IgD-negative memory B cell (primary cell): Measurements from ENCODE around the gene RHBDF2. TPM values are rescaled to one million over a fixed set of nuclear protein-coding genes. Genes with fewer than 3 reads are reported as not detected.

Experiments used
- H3K27ac Mint-ChIP-seq, 3 donors: one replicate each; pipeline ENCODE4 v1.8.0; 2020 to 2022; ENCODE audit warnings: mild to moderate bottlenecking in 3 of 3, mixed read lengths in 3 of 3, moderate library complexity in 1 of 3
- H3K27me3 Mint-ChIP-seq: one replicate; pipeline ENCODE4 v1.8.0; 2021; ENCODE audit warnings: mixed read lengths
- H3K36me3 Mint-ChIP-seq: one replicate; pipeline ENCODE4 v1.8.0; 2020; ENCODE audit warnings: mild to moderate bottlenecking, mixed read lengths
- H3K4me1 Mint-ChIP-seq, 3 donors: one replicate each; pipeline ENCODE4 v1.8.0; 2020 to 2022; ENCODE audit warnings: mixed read lengths in 3 of 3, mild to moderate bottlenecking in 1 of 3
- H3K4me3 Mint-ChIP-seq, 4 donors: one replicate each; pipeline ENCODE4 v1.8.0; 2020 to 2022; ENCODE audit warnings: mild to moderate bottlenecking in 4 of 4, mixed read lengths in 4 of 4, moderate library complexity in 3 of 4
- H3K9me3 Mint-ChIP-seq, 3 donors: one replicate each; pipeline ENCODE4 v1.8.0; 2020 to 2021; ENCODE audit warnings: mixed read lengths in 3 of 3, mild to moderate bottlenecking in 1 of 3
- polyA plus RNA-seq: library from polyadenylated mRNA; unstranded; fragments of 300-500 nt; fragmentation: Illumina TruSeq; gene quantifications from one replicate; pipeline ENCODE4 v1.2.3, GENCODE V29; 2021

Gene RHBDF2
- polyA plus RNA-seq, 1 donor from 2014 or later, result 160 TPM

DNA sequence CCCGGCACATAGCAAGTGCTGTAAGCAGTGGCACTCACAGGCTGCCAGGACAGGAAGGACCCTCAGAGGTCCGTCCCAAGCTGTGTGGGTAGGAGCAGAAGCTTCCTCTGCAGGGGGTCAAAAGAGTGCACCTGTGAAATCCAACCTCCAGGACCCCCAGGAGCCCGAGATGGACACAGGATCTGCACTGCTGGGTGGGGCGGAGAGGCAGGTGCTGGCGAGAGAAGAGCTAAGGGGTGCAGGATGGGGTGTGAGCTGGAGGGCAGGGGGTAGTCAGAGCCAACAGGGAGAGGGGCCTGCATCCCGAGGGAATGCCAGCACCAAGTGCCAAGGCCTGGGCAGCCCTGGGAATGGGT, 34.5 kb downstream of the RHBDF2 start:
- Mint-ChIP-seq H3K4me3 (peak overlapping the region in 2 of 4 donors; percentile 41 to 70), H3K27me3 (no peaks in the 10 kb centered on the region), H3K36me3 (no peaks in the 10 kb centered on the region), H3K27ac (peak overlapping the region; percentile 46 to 96 (median 64)), H3K4me1 (peaks cover 10 to 21% (median 15%) of the 10 kb centered on the region in 3 donors), H3K9me3 (no peaks in the 10 kb centered on the region)

DNA sequence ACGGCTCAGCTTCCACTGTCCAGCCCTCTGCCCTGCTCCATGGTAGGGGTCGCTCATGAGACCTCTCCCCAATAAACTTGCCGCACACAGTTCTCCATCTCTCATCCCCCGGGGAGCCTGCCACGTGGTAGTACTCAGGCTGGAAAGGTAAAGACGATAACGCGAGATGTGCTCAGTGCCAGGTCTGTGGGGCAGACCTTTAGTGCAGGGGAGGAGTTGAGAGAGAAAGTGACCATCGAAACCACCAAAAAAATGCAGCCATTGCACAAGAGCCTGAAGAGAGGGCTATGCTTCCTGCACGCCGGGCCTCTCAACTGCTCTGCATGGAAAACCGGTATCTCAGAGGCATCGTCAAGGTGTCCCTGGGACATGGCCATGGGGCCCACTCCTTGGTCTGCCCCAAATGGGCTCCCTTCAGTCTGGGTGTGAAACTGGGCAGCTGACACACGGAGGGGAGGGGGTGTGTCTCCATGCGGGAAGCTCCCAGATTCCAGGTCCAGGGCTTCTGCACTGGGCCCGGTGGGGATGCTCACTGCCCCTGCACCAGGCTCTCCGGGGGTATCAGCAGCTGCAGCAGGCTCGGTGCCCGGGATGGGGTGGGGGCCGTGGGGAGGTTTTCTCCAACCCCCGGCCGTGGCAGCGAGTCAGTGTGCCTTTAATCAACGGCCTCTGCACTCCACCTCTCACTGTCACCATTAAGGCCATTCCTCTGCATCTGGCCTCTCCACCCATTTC, 38.5 kb downstream of the RHBDF2 start:
- Mint-ChIP-seq H3K9me3 (no peaks in the 10 kb centered on the region), H3K4me3 (no peak overlapping the region), H3K36me3 (no peaks in the 10 kb centered on the region), H3K27me3 (no peaks in the 10 kb centered on the region), H3K27ac (no peak overlapping the region), H3K4me1 (peaks cover 7 to 16% (median 13%) of the 10 kb centered on the region in 3 donors)

DNA sequence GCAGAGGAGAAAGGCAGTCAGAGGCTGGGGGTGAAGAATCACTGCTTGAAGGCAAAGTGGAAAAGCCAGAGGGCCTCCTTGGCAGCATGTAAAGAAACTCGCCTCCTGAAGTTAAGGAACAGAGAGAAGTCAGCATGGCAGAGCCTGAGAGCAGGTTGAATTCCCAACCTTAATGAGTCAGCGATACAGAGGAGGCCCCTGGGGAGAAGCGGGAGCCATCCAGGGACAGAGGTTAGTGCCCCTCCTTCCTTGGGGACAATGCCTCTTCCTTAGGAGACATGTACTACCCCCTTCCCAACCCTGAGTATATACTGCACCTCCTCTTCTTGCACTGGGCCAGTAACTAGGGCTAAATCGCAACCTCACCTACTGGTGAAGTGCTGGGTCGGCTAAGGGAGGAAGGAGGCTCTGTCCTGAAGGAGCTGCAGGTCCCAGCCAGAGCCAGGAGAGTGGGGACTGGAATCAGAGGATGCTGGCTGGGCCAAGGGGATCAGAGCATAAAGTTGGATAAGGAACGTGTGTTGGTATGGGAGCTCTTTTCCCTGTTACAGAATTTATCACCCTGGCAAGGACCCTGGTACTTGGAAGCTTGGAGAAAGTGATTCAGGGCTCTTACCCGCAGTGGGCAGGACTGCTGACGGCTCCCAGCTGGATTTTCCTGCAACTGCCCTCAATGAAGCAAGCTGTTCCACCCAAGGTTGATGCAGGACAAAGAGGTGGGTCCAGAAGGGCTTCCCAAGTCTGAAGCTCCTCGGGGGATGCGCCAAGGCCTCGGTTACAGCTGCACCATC, 39.3 kb downstream of the RHBDF2 start:
- Mint-ChIP-seq H3K4me3 (no peak overlapping the region), H3K27ac (peak overlapping the region in 2 of 3 donors; percentile 51 to 86), H3K36me3 (no peaks in the 10 kb centered on the region)

DNA sequence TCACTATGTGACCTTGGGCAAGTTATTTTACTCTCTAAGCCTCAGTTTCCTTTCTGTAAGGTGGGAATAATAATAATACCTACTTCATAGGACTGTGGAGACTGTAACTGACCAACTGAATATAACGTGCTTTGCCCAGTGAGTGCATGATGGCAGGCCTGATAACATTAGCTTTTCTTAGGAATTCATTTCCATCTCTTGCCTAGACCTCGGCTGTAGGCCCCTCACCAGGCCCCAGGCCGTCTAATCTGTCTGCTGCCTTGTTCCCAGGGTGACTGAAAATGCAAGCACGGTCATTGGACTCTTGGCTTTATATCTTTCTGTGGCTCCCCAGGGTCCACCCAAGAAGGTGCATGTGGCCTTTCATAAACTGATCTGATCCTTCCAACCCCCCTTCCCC, 41.5 kb downstream of the RHBDF2 start:
- H3K27ac Mint-ChIP-seq, result no peak overlapping the region
- no peaks in the 10 kb centered on the region for H3K27me3 Mint-ChIP-seq
- H3K9me3 Mint-ChIP-seq, result no peaks in the 10 kb centered on the region
- peaks cover 2 to 3% (median 2%) of the 10 kb centered on the region in 3 donors for H3K4me1 Mint-ChIP-seq
- H3K36me3 Mint-ChIP-seq, result no peaks in the 10 kb centered on the region
- H3K4me3 Mint-ChIP-seq, result no peak overlapping the region

More for the DNA sequence above, 39.3 kb downstream of the RHBDF2 start:
- peaks cover 7 to 16% (median 13%) of the 10 kb centered on the region in 3 donors for H3K4me1 Mint-ChIP-seq
- no peaks in the 10 kb centered on the region for H3K27me3 Mint-ChIP-seq
- no peaks in the 10 kb centered on the region for H3K9me3 Mint-ChIP-seq

- H3K27ac Mint-ChIP-seq, result no peak overlapping the region
- H3K4me1 Mint-ChIP-seq, result peaks cover 2 to 3% (median 2%) of the 10 kb centered on the region in 3 donors
- H3K4me3 Mint-ChIP-seq, result peak overlapping the region in 1 of 4 donors; percentile 23
- no peaks in the 10 kb centered on the region for H3K27me3 Mint-ChIP-seq
- no peaks in the 10 kb centered on the region for H3K36me3 Mint-ChIP-seq
- no peaks in the 10 kb centered on the region for H3K9me3 Mint-ChIP-seq
Measured at GRCh38 chr17:76458580-76459490, 42.4 kb downstream of the RHBDF2 start.

DNA sequence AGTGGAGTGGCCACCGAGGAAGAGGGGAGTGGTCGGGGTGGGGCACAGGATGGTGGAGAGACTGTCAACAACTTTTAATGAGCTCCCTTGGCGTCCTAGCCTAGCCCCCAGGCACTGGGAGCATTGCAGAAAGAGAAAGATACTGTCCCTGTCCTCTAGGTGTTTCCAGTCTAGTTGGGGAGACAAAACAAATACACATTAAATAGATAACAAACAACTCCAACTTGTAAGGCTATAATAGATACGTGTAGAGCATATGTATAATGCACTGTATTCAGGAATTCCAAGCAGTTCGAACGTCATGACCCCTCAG, 47.8 kb downstream of the RHBDF2 start:
- no peaks in the 10 kb centered on the region for H3K9me3 Mint-ChIP-seq
- H3K27me3 Mint-ChIP-seq, result no peaks in the 10 kb centered on the region
- H3K27ac Mint-ChIP-seq, result peak overlapping the region; percentile 16 to 95 (median 90)
- peak overlapping the region; percentile 75 to 89 (median 81) for H3K4me3 Mint-ChIP-seq
- H3K4me1 Mint-ChIP-seq, result peaks cover 9 to 26% (median 25%) of the 10 kb centered on the region in 3 donors
- no peaks in the 10 kb centered on the region for H3K36me3 Mint-ChIP-seq

- H3K27me3 Mint-ChIP-seq, result no peaks in the 10 kb centered on the region
- H3K4me3 Mint-ChIP-seq, result peak within 1 kb of the TSS; percentile 80 to 94 (median 88)
- H3K9me3 Mint-ChIP-seq, result no peaks in the 10 kb centered on the region
- peak within 1 kb of the TSS; percentile 80 to 95 (median 90) for H3K27ac Mint-ChIP-seq
- H3K4me1 Mint-ChIP-seq, result peaks cover 14 to 28% (median 27%) of the 10 kb centered on the region in 3 donors
- H3K36me3 Mint-ChIP-seq, result no peaks in the 10 kb centered on the region
Measured at GRCh38 chr17:76452660-76453430, 48.4 kb downstream of the RHBDF2 start, which contains the start of gene UBE2O. TSS of gene UBE2O (minus strand) at chr17:76453152. CDS start at chr17:76453141, 11 bp downstream.

DNA sequence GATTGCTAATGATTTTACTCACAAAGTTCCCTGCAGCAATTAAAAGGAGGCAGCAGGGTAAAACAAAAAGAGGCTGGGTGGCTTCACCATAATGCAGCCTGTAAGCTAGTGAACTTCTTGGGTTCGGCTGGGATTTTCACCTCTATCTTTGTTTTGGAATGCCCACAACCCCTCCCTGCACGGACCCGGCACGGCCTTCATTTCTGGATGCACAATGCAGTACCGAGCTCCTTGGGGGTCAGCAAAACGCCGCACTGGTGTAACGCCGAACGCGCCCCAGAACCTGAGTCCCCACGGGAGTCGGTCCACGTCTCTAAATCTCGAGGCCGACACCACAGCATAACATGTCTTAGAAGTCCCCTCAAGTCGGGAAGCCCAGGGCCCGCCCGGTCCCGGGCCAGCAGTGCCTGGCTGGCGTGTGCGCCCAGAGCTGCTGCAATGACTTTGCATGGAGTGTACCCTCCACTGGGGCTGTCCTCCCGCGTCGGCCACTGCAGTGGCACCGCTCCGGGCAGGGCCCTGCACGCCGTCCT, 49.0 kb downstream of the RHBDF2 start:
- no peaks in the 10 kb centered on the region for H3K36me3 Mint-ChIP-seq
- H3K27me3 Mint-ChIP-seq, result no peaks in the 10 kb centered on the region
- H3K4me1 Mint-ChIP-seq, result peaks cover 16 to 33% (median 33%) of the 10 kb centered on the region in 3 donors
- peak overlapping the region; percentile 59 to 89 (median 80) for H3K27ac Mint-ChIP-seq
- H3K9me3 Mint-ChIP-seq, result no peaks in the 10 kb centered on the region
- H3K4me3 Mint-ChIP-seq, result peak overlapping the region; percentile 80 to 94 (median 88)

DNA sequence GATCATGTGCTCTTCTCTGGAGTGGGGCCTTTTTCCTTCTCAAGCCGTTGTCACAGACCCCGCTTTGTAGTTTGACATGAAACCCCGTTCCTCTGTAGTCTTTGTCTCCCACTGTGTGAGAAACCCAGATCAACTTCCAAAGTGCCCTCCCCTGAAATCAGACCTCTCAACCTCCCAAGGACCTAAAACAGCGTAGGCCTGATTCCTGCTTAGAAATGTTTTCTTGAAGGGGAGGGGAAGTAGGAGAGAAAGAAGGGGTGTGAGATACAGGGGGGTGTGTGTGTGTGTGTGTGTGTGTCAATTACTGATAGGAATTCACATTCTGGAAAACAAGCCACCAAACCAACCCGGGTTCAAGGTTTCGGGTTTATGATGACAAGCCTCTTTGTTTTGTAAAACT, 49.7 kb downstream of the RHBDF2 start:
- Mint-ChIP-seq H3K27ac (peak overlapping the region in 1 of 3 donors; percentile 74), H3K36me3 (no peaks in the 10 kb centered on the region), H3K27me3 (no peaks in the 10 kb centered on the region), H3K4me1 (peaks cover 19 to 39% (median 37%) of the 10 kb centered on the region in 3 donors), H3K4me3 (peak overlapping the region; percentile 80 to 94 (median 88)), H3K9me3 (no peaks in the 10 kb centered on the region)

DNA sequence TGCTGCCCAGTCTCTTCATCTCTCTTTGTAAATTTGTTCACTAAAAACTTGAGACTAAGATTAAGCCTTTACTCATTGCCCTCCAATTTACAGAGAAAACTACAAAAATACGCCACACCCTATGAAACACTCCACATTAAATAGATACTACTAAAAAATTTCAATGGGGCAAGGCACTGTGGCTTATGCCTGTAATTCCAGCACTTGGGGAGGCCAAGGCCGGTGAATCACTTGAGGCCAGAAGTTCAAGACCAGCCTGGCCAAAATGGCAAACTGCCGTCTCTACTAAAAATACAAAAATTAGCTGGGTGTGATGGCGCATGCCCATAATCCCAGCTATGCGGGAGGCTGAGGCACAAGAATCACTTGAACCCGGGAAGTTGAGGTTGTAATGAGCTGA, 52.1 kb downstream of the RHBDF2 start:
- no peaks in the 10 kb centered on the region for H3K36me3 Mint-ChIP-seq
- H3K4me1 Mint-ChIP-seq, result peaks cover 36 to 59% (median 58%) of the 10 kb centered on the region in 3 donors
- peak overlapping the region in 1 of 4 donors; percentile 61 for H3K4me3 Mint-ChIP-seq
- H3K27ac Mint-ChIP-seq, result no peak overlapping the region
- H3K27me3 Mint-ChIP-seq, result no peaks in the 10 kb centered on the region
- H3K9me3 Mint-ChIP-seq, result no peaks in the 10 kb centered on the region

DNA sequence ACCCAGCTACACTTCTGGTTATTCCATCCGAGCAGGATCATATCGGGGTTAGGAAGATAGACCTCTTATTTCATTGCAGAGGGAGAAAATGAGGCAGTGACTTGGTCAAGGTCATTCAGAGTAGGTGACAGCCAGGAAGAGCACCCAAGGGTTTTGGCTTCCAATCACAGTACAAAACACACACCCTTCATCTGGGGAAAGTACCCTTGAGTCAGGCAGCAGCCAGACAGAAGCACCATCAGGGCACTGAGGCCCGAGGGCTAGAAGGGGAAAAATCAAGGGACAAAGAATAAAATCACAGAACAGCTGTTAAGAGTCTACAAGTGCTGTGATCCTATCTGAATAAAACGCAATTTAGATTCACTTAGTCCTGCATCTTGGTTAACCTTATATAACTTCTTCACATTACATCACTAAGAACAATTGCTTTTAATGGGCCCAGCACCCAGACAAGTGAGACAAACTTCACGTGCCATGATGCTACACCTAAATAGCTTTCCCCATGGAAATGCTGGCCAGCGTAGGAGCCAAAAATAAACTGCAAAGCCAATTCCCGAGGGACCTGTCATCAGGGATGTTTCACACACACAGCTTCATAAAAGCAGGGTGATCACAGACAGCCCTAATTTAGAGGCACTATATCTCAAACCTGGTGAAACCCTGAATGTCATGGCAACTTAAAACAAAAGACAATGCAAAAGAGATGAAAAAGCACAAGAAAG, 53.1 kb downstream of the RHBDF2 start:
- H3K36me3 Mint-ChIP-seq, result no peaks in the 10 kb centered on the region
- peak overlapping the region in 1 of 4 donors; percentile 61 for H3K4me3 Mint-ChIP-seq
- peak overlapping the region in 1 of 3 donors; percentile 69 for H3K27ac Mint-ChIP-seq
- H3K4me1 Mint-ChIP-seq, result peaks cover 38 to 64% (median 58%) of the 10 kb centered on the region in 3 donors
- H3K27me3 Mint-ChIP-seq, result no peaks in the 10 kb centered on the region
- no peaks in the 10 kb centered on the region for H3K9me3 Mint-ChIP-seq

DNA sequence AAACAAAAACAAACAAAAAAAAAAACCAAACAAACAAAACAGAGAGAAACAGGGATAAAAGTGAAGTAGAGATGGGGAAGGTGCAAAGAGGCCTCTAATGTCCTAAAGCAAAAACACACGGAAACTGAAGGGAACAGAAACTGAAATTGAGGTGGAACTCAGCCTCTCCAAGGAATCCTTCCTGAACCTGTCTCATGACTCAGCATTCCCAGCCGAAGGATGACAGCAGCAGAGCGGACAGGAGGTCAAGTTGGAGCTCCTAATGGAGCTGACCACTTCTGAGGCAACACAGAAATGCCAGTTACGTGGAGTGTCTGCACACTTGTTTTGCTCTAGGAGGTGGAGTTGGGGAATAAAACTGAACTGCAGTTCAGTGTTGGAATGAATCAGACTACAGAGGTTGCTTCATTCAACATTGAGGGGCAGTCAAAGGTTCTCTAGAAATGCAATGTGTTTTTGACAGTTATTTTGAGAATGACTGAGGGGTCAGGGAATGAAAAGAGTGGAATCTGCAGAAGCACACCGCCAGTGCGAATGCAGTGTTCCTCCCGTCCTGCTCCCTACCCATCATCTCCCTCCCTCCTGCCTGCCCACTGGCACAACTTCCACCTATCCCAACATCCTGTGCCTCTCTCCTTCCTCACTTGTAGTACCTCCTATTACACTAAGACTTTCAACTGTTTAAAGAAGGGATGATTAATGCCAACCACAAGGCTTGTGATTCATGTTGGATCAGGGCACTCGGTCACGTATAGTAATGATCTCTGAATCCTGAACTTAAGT, 54.6 kb downstream of the RHBDF2 start:
- Mint-ChIP-seq H3K9me3 (no peaks in the 10 kb centered on the region), H3K27ac (peak overlapping the region in 1 of 3 donors; percentile 73), H3K27me3 (no peaks in the 10 kb centered on the region), H3K4me3 (peak overlapping the region in 1 of 4 donors; percentile 61), H3K4me1 (peaks cover 34 to 67% (median 66%) of the 10 kb centered on the region in 3 donors), H3K36me3 (no peaks in the 10 kb centered on the region)
